ENCODE results near the gene CPNE4.

- TF ChIP-seq EZH2 (IDR thresholded peaks at IDR 0.05; ENCODE audit: borderline replicate concordance, low read length) (no peak), CTCF (IDR thresholded peaks at IDR 0.05; ENCODE audit: low read length) (no peak)
Observed at GRCh38 chr3:131819381-131820055, 215.3 kb downstream of the CPNE4 start.

Data from OCI-LY1 (cell line).